CD14-positive monocyte (primary cell): ENCODE measurements around the gene SLU7. TPM values are rescaled to one million over a fixed set of nuclear protein-coding genes. Genes with fewer than 3 reads are reported as not detected.
"Not testable (repeated sequence)": the region's sequence is repeated elsewhere in the genome, so short reads cannot be mapped to it uniquely, and the experiment has no call there.

Source experiments
- DNase-seq, 3 donors: peaks; one replicate each; pipeline ENCODE4 v3.0.0-alpha.2; 2011 to 2022
- H2AFZ ChIP-seq: 2 replicates; pipeline ENCODE4 v1.6.0; 2012; ENCODE audit warnings: mild to moderate bottlenecking, low read depth, low read length, inconsistent platforms; ENCODE audit not compliant: insufficient read depth, poor library complexity, severe bottlenecking
- H3K27ac ChIP-seq, 2 donors: 1 replicate in 1 of 2; 2 replicates in 1 of 2; pipeline ENCODE4 v1.5.1; 2012 to 2013; ENCODE audit warnings: low read length in 2 of 2, control low read depth in 1 of 2, inconsistent platforms in 1 of 2, low read depth in 1 of 2, mild to moderate bottlenecking in 1 of 2
- H3K27me3 ChIP-seq, 2 donors: one replicate each; pipeline versions ENCODE4 v1.6.0 to v1.6.1; 2011 to 2013; ENCODE audit warnings: low read length in 2 of 2; ENCODE audit not compliant: control insufficient read depth in 2 of 2, insufficient read depth in 2 of 2
- H3K36me3 ChIP-seq, 2 donors: replicated peaks in 1 of 2; 1 replicate in 1 of 2; 2 replicates in 1 of 2; pipeline versions ENCODE4 v1.5.1 to v1.6.1; 2012 to 2013; ENCODE audit warnings: low read length in 2 of 2, control low read depth in 1 of 2, inconsistent platforms in 1 of 2, mild to moderate bottlenecking in 1 of 2; ENCODE audit not compliant: insufficient read depth in 2 of 2, control insufficient read depth in 1 of 2
- H3K4me1 ChIP-seq, 2 donors: 1 replicate in 1 of 2; 2 replicates in 1 of 2; pipeline versions ENCODE4 v1.5.1 to v1.6.1; 2012 to 2013; ENCODE audit warnings: low read length in 2 of 2, control low read depth in 1 of 2, inconsistent platforms in 1 of 2, mild to moderate bottlenecking in 1 of 2, moderate library complexity in 1 of 2; ENCODE audit not compliant: insufficient read depth in 2 of 2, control insufficient read depth in 1 of 2
- H3K4me2 ChIP-seq: replicated peaks from 2 replicates; pipeline ENCODE3; 2012; ENCODE audit warnings: low read length, moderate library complexity, mild to moderate bottlenecking; ENCODE audit not compliant: poor library complexity, severe bottlenecking; ENCODE audit errors: extremely low read depth
- H3K4me3 ChIP-seq, 3 experiments: fragments of 200-600 bp in 1 of 3; sonication (generic) in 1 of 3; replicated peaks in 1 of 3; 1 replicate in 2 of 3; 2 replicates in 1 of 3; pipeline ENCODE4 v1.5.1; 2011 to 2013; ENCODE audit warnings: low read length in 3 of 3, mild to moderate bottlenecking in 3 of 3, control low read depth in 2 of 3, low read depth in 2 of 3, inconsistent platforms in 1 of 3, moderate library complexity in 1 of 3
- H3K79me2 ChIP-seq: 2 replicates; pipeline ENCODE4 v1.6.0; 2012; ENCODE audit warnings: mild to moderate bottlenecking, control low read depth, inconsistent platforms, low read length, moderate library complexity; ENCODE audit not compliant: insufficient read depth
- H3K9ac ChIP-seq: 2 replicates; pipeline ENCODE4 v1.6.0; 2017; ENCODE audit warnings: low read length, mild to moderate bottlenecking; ENCODE audit not compliant: insufficient read depth, poor library complexity, severe bottlenecking
- H3K9me3 ChIP-seq, 2 donors: replicated peaks in 1 of 2; 1 replicate in 1 of 2; 2 replicates in 1 of 2; pipeline versions ENCODE4 v1.5.1 to v1.6.1; 2012 to 2013; ENCODE audit warnings: low read length in 2 of 2, control low read depth in 1 of 2; ENCODE audit not compliant: control insufficient read depth in 1 of 2, insufficient read depth in 1 of 2
- H4K20me1 ChIP-seq: 2 replicates; pipeline ENCODE4 v1.6.0; 2012; ENCODE audit warnings: mild to moderate bottlenecking, low read length, control low read depth, moderate library complexity; ENCODE audit not compliant: insufficient read depth
- H3K27ac Mint-ChIP-seq, 7 donors: one replicate each; pipeline ENCODE4 v1.8.0; 2020; ENCODE audit warnings: mild to moderate bottlenecking in 7 of 7, mixed read lengths in 7 of 7, moderate library complexity in 6 of 7, inconsistent platforms in 2 of 7
- H3K27me3 Mint-ChIP-seq, 3 donors: one replicate each; pipeline ENCODE4 v1.8.0; 2021 to 2022; ENCODE audit warnings: low read depth in 3 of 3, mild to moderate bottlenecking in 3 of 3, mixed read lengths in 3 of 3, moderate library complexity in 3 of 3, inconsistent platforms in 1 of 3
- H3K36me3 Mint-ChIP-seq, 2 donors: one replicate each; pipeline ENCODE4 v1.8.0; 2020; ENCODE audit warnings: mixed read lengths in 2 of 2, inconsistent platforms in 1 of 2, mild to moderate bottlenecking in 1 of 2
- H3K4me1 Mint-ChIP-seq: one replicate; pipeline ENCODE4 v1.8.0; 2020; ENCODE audit warnings: mild to moderate bottlenecking, mixed read lengths
- H3K4me3 Mint-ChIP-seq, 2 donors: one replicate each; pipeline ENCODE4 v1.8.0; 2020; ENCODE audit warnings: mild to moderate bottlenecking in 2 of 2, mixed read lengths in 2 of 2, moderate library complexity in 1 of 2
- H3K9me3 Mint-ChIP-seq, 7 donors: one replicate each; pipeline ENCODE4 v1.8.0; 2020 to 2022; ENCODE audit warnings: mixed read lengths in 7 of 7, mild to moderate bottlenecking in 6 of 7, moderate library complexity in 6 of 7, inconsistent platforms in 2 of 7
- CTCF ChIP-seq: fragments of 200-600 bp; IDR thresholded peaks from one replicate; pipeline ENCODE4 v1.8.0; 2022; ENCODE audit warnings: antibody characterized with exemption, mild to moderate bottlenecking
- WGBS: methylation state at CpG from one replicate; pipeline ENCODE4 v1.1.5; 2013; ENCODE audit warnings: missing lambda C conversion rate; ENCODE audit not compliant: insufficient coverage; 5-methylcytosine and 5-hydroxymethylcytosine counted together
- intact Hi-C, 2 donors: fragments of 100-400 bp; cut with micrococcal nuclease; formaldehyde crosslinking; loops; one replicate each; pipeline versions ENCODE4 v1.15.0 to v1.15.1; 2023
- polyA plus RNA-seq, 3 donors: library from polyadenylated mRNA; depleted of rRNA in 1 of 3; unstranded in 2 of 3; stranded (reverse) in 1 of 3; fragments of 300-500 nt in 2 of 3; fragments of >200 nt in 1 of 3; fragmentation: Illumina TruSeq in 2 of 3; gene quantifications; 1 replicate in 2 of 3; 2 replicates in 1 of 3; pipeline ENCODE4 v1.2.3, GENCODE V29; 2012 to 2021

Gene SLU7
- polyA plus RNA-seq, 3 donors: 38.4 to 61.6 (median 42.3) TPM

- H3K4me3 ChIP-seq: peak overlapping the region; percentile 57 to 82 (median 71)
- 0% methylated on average over 14 of the region's 18 CpGs for WGBS
- peaks cover 15 to 35% of the 10 kb centered on the region in 2 donors for H3K4me1 ChIP-seq
- peak overlapping the region; percentile 78 for H3K4me2 ChIP-seq
- TF ChIP-seq CTCF: peak; percentile 37
- DNase-seq: peak; percentile 44 to 78 (median 69)
- no peaks in the 10 kb centered on the region for H3K79me2 ChIP-seq
- no peaks in the 10 kb centered on the region for H3K9me3 ChIP-seq
- peak overlapping the region in 1 of 2 donors; percentile 60 for H3K27ac ChIP-seq
- no peaks in the 10 kb centered on the region for H3K9me3 Mint-ChIP-seq
- H3K27ac Mint-ChIP-seq: peak overlapping the region in 5 of 7 donors; percentile 70 to 87 (median 82)
- intact Hi-C loops: loop anchor here in 1 of 2 donors (5.0 kb wide), 1 partner anchor 69 kb away; no protein-coding TSS in a partner anchor
- no peaks in the 10 kb centered on the region for H3K36me3 ChIP-seq
- H3K27me3 Mint-ChIP-seq: peaks cover 0 to 5% (median 2%) of the 10 kb centered on the region in 3 donors
- H3K36me3 Mint-ChIP-seq: no peaks in the 10 kb centered on the region
- no peaks in the 10 kb centered on the region for H4K20me1 ChIP-seq
- H3K4me3 Mint-ChIP-seq: peak overlapping the region; percentile 94 to 98
- H2AFZ ChIP-seq: peak overlapping the region; percentile 86
- H3K9ac ChIP-seq: peak overlapping the region; percentile 65
- no peaks in the 10 kb centered on the region for H3K27me3 ChIP-seq
- H3K4me1 Mint-ChIP-seq: peaks cover 24% of the 10 kb centered on the region
These were observed 19.7 kb upstream of the SLU7 start for GRCh38 chr5:160438316-160439204.

- Mint-ChIP-seq H3K36me3 (peaks cover 0 to under 1% of the 10 kb centered on the region in 2 donors), H3K9me3 (no peaks in the 10 kb centered on the region), H3K4me1 (peaks cover 24% of the 10 kb centered on the region), H3K4me3 (no peak overlapping the region), H3K27me3 (peaks cover 0 to 5% (median 2%) of the 10 kb centered on the region in 3 donors), H3K27ac (no peak overlapping the region)
- intact Hi-C loops: loop anchor here in 1 of 2 donors (5.0 kb wide), 1 partner anchor 70 kb away; no protein-coding TSS in a partner anchor
- Histone ChIP-seq H3K27me3 (no peaks in the 10 kb centered on the region), H3K4me2 (no peak overlapping the region), H3K4me3 (no peak overlapping the region), H3K4me1 (peaks cover 15 to 35% of the 10 kb centered on the region in 2 donors), H3K9me3 (no peaks in the 10 kb centered on the region), H2AFZ (no peak overlapping the region), H3K79me2 (no peaks in the 10 kb centered on the region), H4K20me1 (no peaks in the 10 kb centered on the region), H3K9ac (no peak overlapping the region), H3K27ac (no peak overlapping the region), H3K36me3 (no peaks in the 10 kb centered on the region)
- no peak for TF ChIP-seq CTCF
- no peak for DNase-seq
These were observed 18.4 kb upstream of the SLU7 start for GRCh38 chr5:160437271-160437670.

- not testable (repeated sequence) for H3K9me3 Mint-ChIP-seq, H3K27me3 Mint-ChIP-seq, H3K36me3 Mint-ChIP-seq, H3K27ac ChIP-seq, H3K4me2 ChIP-seq, H2AFZ ChIP-seq, H3K79me2 ChIP-seq, H3K9ac ChIP-seq, H3K27me3 ChIP-seq, H3K36me3 ChIP-seq, H3K4me3 ChIP-seq, H3K9me3 ChIP-seq, H4K20me1 ChIP-seq
- no CpG with 5 or more reads among the region's 6 CpGs for WGBS
- H3K4me1 ChIP-seq: peaks cover 15 to 33% of the 10 kb centered on the region in 2 donors
- peak overlapping the region in 1 of 2 donors; percentile 37 for H3K4me3 Mint-ChIP-seq
- peak in 2 of 3 donors; percentile 11 to 68 for DNase-seq
- intact Hi-C loops: loop anchor here in 1 of 2 donors (5.0 kb wide), 1 partner anchor 71 kb away; no protein-coding TSS in a partner anchor
- peaks cover 23% of the 10 kb centered on the region for H3K4me1 Mint-ChIP-seq
- peak overlapping the region in 2 of 7 donors; percentile 55 to 58 for H3K27ac Mint-ChIP-seq
These were observed 17.8 kb upstream of the SLU7 start for GRCh38 chr5:160436661-160437060.
